ENCODE results near the gene ACOT7. TPM values are rescaled to one million over a fixed set of nuclear protein-coding genes. Genes with fewer than 3 reads are reported as not detected.

Gene ACOT7
- total and polyA plus RNA-seq, 2 of the 13 experiments (the other 11 are each of a cell fraction or from before 2014, with no cell fraction given) = 33.0 to 55.8 TPM

DNA sequence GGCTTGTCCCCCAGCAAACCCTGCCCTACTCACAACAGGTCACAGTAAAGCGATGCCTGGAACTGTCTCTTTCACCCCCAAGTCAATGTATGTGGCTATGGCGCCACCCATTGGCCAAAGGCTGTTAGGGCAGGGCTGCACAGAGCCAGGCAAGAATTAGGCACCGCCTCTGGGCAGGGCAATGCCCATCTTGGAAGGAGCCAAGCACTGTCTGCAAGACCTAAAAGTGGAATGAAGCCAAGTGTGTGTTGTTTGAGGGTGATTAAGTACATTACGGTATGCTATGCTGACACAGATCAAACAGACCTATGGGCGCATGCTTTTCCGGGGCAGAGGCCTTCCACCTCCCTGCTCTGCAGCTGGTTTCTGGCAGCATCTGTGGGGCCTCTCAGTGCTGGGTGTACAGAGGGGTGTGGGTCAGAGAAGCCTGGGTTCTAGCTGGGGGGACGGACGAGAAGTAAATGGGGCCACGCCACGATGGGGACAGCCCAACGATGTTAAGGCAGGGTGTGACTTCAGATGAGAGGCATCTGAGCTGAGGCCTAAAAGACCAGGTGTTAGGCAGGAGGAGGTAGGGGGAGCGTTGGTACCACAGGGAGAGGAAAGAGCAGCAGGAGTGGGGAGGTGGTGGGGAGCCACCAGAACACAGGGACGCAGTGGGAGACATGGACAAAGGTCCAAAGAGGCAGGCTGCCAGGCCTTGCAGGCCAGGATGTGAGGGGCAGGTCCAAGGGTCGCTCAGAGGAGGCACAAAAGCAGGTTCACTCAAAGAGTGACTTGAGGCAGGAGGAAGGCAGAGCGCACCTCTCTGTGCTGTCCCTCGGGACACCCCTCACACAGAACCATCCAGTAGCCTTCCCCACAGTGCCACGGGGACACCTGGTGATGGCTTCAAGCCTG is 49.8 kb downstream of the ACOT7 start (continued):
- no peak for TF ChIP-seq ZBTB40 (IDR thresholded peaks at IDR 0.05)
- no peak for TF ChIP-seq ZBTB40 (CRISPR knock-in tag; IDR thresholded peaks at IDR 0.05)
- TF ChIP-seq, protein P1, sequence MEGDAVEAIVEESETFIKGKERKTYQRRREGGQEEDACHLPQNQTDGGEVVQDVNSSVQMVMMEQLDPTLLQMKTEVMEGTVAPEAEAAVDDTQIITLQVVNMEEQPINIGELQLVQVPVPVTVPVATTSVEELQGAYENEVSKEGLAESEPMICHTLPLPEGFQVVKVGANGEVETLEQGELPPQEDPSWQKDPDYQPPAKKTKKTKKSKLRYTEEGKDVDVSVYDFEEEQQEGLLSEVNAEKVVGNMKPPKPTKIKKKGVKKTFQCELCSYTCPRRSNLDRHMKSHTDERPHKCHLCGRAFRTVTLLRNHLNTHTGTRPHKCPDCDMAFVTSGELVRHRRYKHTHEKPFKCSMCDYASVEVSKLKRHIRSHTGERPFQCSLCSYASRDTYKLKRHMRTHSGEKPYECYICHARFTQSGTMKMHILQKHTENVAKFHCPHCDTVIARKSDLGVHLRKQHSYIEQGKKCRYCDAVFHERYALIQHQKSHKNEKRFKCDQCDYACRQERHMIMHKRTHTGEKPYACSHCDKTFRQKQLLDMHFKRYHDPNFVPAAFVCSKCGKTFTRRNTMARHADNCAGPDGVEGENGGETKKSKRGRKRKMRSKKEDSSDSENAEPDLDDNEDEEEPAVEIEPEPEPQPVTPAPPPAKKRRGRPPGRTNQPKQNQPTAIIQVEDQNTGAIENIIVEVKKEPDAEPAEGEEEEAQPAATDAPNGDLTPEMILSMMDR (CRISPR knock-in tag; IDR thresholded peaks at IDR 0.05) = peak; percentile 98
- peak; percentile 64; the same call in 1 of the 2 replicates for TF ChIP-seq ZNF891 (CRISPR knock-in tag; IDR thresholded peaks at IDR 0.05)
- no peak for TF ChIP-seq CBX2 (IDR thresholded peaks at IDR 0.05; ENCODE audit: low read depth, low read length)
- TF ChIP-seq CBX2 (CRISPR knock-in tag; IDR thresholded peaks at IDR 0.05; ENCODE audit: low read depth) = no peak
- TF ChIP-seq JARID2 (CRISPR knock-in tag; IDR thresholded peaks at IDR 0.05; ENCODE audit: insufficient replicate concordance) = no peak
- peak; percentile 82 for TF ChIP-seq HNF4A (CRISPR knock-in tag; IDR thresholded peaks at IDR 0.05)
- no peak for TF ChIP-seq CERS6 (CRISPR knock-in tag; IDR thresholded peaks at IDR 0.05)
- TF ChIP-seq ZBTB3 (CRISPR knock-in tag; IDR thresholded peaks at IDR 0.05; ENCODE audit: borderline replicate concordance, low read depth) = no peak
- no peak for TF ChIP-seq ZNF138 (CRISPR knock-in tag; IDR thresholded peaks at IDR 0.05; ENCODE audit: low read depth)
- TF ChIP-seq ZNF367 (CRISPR knock-in tag; IDR thresholded peaks at IDR 0.05; ENCODE audit: borderline replicate concordance) = no peak
- TF ChIP-seq ARNT (IDR thresholded peaks at IDR 0.05) = no peak
- TF ChIP-seq SALL1 (CRISPR knock-in tag; IDR thresholded peaks at IDR 0.05) = peak; percentile 23; the same call in 1 of the 2 replicates
- 0 out of 2 replicates have a peak, but pooled peaks have one; percentile 42 for TF ChIP-seq KDM5B (CRISPR knock-in tag; IDR thresholded peaks at IDR 0.05; ENCODE audit: borderline replicate concordance)
- TF ChIP-seq ELF3 (CRISPR knock-in tag; IDR thresholded peaks at IDR 0.05) = no peak
- no peak for TF ChIP-seq TOE1 (CRISPR knock-in tag; IDR thresholded peaks at IDR 0.05)
- TF ChIP-seq ZNF460 (CRISPR knock-in tag; IDR thresholded peaks at IDR 0.05; ENCODE audit: borderline replicate concordance) = no peak

Data from HepG2 (cell line).